ENCODE data around the gene ESR1. TPM values are rescaled to one million over a fixed set of nuclear protein-coding genes. Genes with fewer than 3 reads are reported as not detected.
"Not testable (repeated sequence)": the region's sequence is repeated elsewhere in the genome, so short reads cannot be mapped to it uniquely, and the experiment has no call there.

The ESR1 gene
- total RNA-seq, 2 experiments from 2014 or later = 0.10 TPM; not detected in 1

DNA sequence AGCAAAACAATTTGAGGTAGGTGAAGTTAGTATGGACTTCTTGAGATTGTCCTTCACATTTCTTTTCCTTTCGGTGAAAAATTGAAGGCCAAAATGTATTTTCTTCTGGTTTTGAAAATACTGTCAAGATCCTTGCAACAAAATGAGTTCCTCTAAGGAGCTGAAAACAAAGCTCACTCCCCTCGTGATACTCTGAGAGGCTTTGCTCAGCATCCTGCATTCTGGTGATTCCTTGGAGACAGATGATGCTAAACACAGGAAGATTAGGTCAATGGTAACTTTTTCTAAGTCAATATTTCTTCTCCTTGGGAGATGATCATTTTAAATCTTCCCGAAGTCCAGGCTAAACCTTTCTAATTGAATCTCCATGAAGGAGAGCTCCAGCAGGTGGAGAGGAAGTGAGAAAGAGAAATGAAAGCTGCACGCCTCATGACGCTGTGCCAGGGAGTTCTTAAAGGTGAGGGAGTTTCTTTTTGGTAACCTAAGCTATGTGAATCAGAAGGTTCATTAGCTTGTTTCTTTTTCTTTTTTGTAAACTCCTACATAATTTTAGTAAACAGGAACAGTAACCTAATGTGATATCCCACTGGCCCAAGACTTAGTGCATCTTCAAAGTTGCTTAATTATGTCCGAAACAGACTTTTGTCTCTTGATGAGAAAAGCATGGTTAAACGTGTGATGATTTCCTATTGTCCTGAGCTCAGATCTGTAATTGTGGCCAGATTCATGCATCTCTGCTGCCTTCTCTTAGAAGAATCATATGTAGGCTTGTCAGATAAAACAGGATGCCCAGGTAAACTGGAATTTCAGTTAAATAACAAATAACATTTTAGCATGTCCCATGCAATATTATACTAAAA is 15.0 kb downstream of the ESR1 start:
- H3K27ac Mint-ChIP-seq = no peak overlapping the region
- no peak for DNase-seq
- H3K27me3 Mint-ChIP-seq = no peaks in the 10 kb centered on the region
- H3K4me1 Mint-ChIP-seq (ENCODE audit: low read depth) = peaks cover 4% of the 10 kb centered on the region
- POLR2A ChIA-PET = no interaction called here
- H3K4me3 Mint-ChIP-seq = no peak overlapping the region
- H3K9me3 Mint-ChIP-seq = no peaks in the 10 kb centered on the region
- intact Hi-C loops (cut with micrococcal nuclease) = no loop called here
- H3K36me3 Mint-ChIP-seq = no peaks in the 10 kb centered on the region
- CTCF ChIA-PET = no interaction called here

DNA sequence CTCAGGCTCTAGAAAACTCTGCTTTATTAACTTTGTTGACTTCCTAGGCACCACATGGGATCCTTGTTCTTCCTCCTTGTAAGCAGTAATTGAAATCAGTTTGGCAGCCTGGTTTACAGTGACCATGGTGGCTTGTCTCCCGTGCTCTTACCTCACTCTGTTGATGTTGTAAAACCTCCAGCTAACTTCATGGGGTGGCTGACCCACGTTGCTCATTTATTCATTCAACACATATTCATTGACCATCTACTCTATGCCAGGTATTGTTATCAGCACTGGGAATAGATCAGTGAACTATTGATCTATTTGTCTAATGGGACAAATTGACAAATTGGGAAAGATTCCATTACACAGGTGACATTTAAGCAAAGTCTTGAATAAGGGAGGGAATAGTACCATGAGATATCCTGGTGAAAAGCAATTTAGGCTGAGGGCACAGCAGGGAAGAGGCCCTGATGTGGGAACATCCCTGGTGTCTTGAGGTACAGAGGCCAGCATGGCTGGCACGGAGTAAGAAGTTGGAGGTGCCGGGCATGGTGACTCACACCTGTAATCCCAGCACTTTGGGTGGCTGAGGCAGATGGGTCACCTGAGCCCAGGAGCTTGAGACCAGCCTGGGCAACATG is 19.1 kb downstream of the ESR1 start:
- Mint-ChIP-seq H3K27me3 (no peaks in the 10 kb centered on the region), H3K9me3 (no peaks in the 10 kb centered on the region), H3K4me1 (ENCODE audit: low read depth) (peaks cover 4% of the 10 kb centered on the region), H3K27ac (no peak overlapping the region), H3K4me3 (no peak overlapping the region), H3K36me3 (no peaks in the 10 kb centered on the region)
- POLR2A ChIA-PET = no interaction called here
- intact Hi-C loops (cut with micrococcal nuclease) = no loop called here
- no peak for DNase-seq
- CTCF ChIA-PET = no interaction called here

GRCh38 chr6:151832710-151833109 is 25.2 kb downstream of the ESR1 start:
- H3K27me3 Mint-ChIP-seq = peaks cover 1% of the 10 kb centered on the region
- no peak overlapping the region for H3K27ac Mint-ChIP-seq
- POLR2A ChIA-PET = no interaction called here
- intact Hi-C loops (cut with micrococcal nuclease) = no loop called here
- peaks cover 6% of the 10 kb centered on the region for H3K4me1 Mint-ChIP-seq (ENCODE audit: low read depth)
- H3K36me3 Mint-ChIP-seq = no peaks in the 10 kb centered on the region
- no peaks in the 10 kb centered on the region for H3K9me3 Mint-ChIP-seq
- no peak for DNase-seq
- no peak overlapping the region for H3K4me3 Mint-ChIP-seq
- CTCF ChIA-PET = no interaction called here

DNA sequence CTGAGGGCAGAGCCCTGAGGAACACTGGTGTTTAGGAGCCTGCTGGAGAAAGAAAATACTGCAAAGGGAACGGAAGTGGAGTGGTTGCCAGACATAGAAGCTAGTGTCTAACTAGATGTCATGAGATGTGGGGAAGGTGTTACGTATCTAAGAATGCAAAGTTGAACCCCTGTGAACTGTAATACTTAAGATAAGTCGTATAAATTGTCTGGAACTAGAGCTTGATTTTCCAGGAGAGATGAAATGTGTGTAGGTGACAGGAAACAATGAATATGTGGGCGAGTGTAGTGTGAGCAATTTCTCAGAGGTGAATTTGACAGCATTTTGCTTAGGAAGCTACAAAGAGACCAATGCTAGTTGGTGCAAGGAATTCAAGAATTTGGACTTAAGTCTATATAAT is 27.9 kb downstream of the ESR1 start:
- H3K4me3 Mint-ChIP-seq = no peak overlapping the region
- no peak for DNase-seq
- CTCF ChIA-PET = interaction anchor here (0.6 to 1.8 kb wide), 2 partner anchors 69 to 145 kb away, joined by 3 to 5 read pairs; no protein-coding TSS in a partner anchor
- no peak overlapping the region for H3K27ac Mint-ChIP-seq
- no peaks in the 10 kb centered on the region for H3K9me3 Mint-ChIP-seq
- POLR2A ChIA-PET = no interaction called here
- H3K27me3 Mint-ChIP-seq = peaks cover 1% of the 10 kb centered on the region
- H3K36me3 Mint-ChIP-seq = no peaks in the 10 kb centered on the region
- peaks cover 6% of the 10 kb centered on the region for H3K4me1 Mint-ChIP-seq (ENCODE audit: low read depth)
- intact Hi-C loops (cut with micrococcal nuclease) = no loop called here

GRCh38 chr6:151837223-151837622 is 29.7 kb downstream of the ESR1 start:
- intact Hi-C loops (cut with micrococcal nuclease) = no loop called here
- H3K4me3 Mint-ChIP-seq = no peak overlapping the region
- no peak overlapping the region for H3K27ac Mint-ChIP-seq
- H3K4me1 Mint-ChIP-seq (ENCODE audit: low read depth) = peaks cover 6% of the 10 kb centered on the region
- H3K27me3 Mint-ChIP-seq = peaks cover 1% of the 10 kb centered on the region
- DNase-seq = no peak
- no peaks in the 10 kb centered on the region for H3K36me3 Mint-ChIP-seq
- H3K9me3 Mint-ChIP-seq = no peaks in the 10 kb centered on the region
- POLR2A ChIA-PET = no interaction called here
- CTCF ChIA-PET = interaction anchor here (0.7 kb wide), 1 partner anchor 75 kb away, joined by 3 read pairs; no protein-coding TSS in a partner anchor

DNA sequence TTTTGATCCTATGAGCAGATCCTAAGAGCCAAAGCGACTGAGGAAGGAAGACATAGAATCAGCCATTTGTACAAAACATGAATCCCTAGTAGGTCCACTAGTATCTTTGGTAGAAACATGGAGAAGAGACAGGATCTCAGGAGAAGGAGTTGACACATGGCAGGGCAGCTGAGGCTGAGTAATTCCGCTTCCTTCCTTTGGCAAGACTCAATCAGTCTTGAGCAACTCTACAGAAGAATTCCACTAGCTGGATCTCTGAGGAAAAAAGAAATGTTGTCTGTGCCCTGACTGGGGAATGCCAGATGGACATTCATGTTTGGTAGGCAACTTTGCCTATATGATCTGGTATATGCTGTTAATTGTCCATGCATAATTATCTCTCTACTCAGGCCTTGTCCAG is 35.3 kb downstream of the ESR1 start:
- Mint-ChIP-seq H3K36me3 (no peaks in the 10 kb centered on the region), H3K4me1 (ENCODE audit: low read depth) (no peaks in the 10 kb centered on the region), H3K9me3 (peaks cover 3% of the 10 kb centered on the region), H3K27ac (no peak overlapping the region), H3K4me3 (no peak overlapping the region), H3K27me3 (no peaks in the 10 kb centered on the region)
- CTCF ChIA-PET = no interaction called here
- no peak for DNase-seq
- POLR2A ChIA-PET = no interaction called here
- intact Hi-C loops (cut with micrococcal nuclease) = no loop called here

DNA sequence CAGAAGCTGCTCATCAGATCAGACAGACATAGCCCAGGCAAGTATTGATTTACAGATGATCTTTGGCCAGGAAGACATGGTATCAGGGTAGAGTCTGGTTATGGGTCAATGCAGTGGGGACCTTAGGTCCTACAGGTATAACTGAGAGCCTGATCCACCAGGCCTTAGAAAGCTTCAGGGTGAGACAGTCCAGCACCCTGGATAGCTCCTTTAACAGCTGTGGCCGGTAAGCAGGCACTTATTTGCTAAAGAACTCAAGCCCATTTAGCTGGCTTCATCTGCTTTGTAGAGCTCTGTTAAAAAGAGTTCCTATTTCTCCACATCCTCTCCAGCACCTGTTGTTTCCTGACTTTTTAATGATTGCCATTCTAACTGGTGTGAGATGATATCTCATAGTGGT is 39.6 kb downstream of the ESR1 start:
- Mint-ChIP-seq H3K4me1 (ENCODE audit: low read depth) (no peaks in the 10 kb centered on the region), H3K27me3 (no peaks in the 10 kb centered on the region), H3K36me3 (no peaks in the 10 kb centered on the region), H3K27ac (no peak overlapping the region), H3K4me3 (no peak overlapping the region), H3K9me3 (peaks cover 3% of the 10 kb centered on the region)
- intact Hi-C loops (cut with micrococcal nuclease) = no loop called here
- ChIA-PET CTCF (no interaction called here), POLR2A (no interaction called here)
- DNase-seq = peak; percentile 18

- ChIA-PET CTCF (no interaction called here), POLR2A (no interaction called here)
- DNase-seq = no peak
- H3K36me3 Mint-ChIP-seq = no peaks in the 10 kb centered on the region
- H3K4me1 Mint-ChIP-seq (ENCODE audit: low read depth) = no peaks in the 10 kb centered on the region
- no peak overlapping the region for H3K27ac Mint-ChIP-seq
- H3K9me3 Mint-ChIP-seq = peaks cover 3% of the 10 kb centered on the region
- H3K4me3 Mint-ChIP-seq = no peak overlapping the region
- intact Hi-C loops (cut with micrococcal nuclease) = no loop called here
- no peaks in the 10 kb centered on the region for H3K27me3 Mint-ChIP-seq
Measured at GRCh38 chr6:151850479-151851003, 43.1 kb downstream of the ESR1 start.

- Mint-ChIP-seq H3K27ac (no peak overlapping the region), H3K36me3 (no peaks in the 10 kb centered on the region), H3K27me3 (no peaks in the 10 kb centered on the region), H3K9me3 (no peaks in the 10 kb centered on the region), H3K4me3 (no peak overlapping the region), H3K4me1 (ENCODE audit: low read depth) (no peaks in the 10 kb centered on the region)
- POLR2A ChIA-PET = no interaction called here
- intact Hi-C loops (cut with micrococcal nuclease) = no loop called here
- CTCF ChIA-PET = no interaction called here
- DNase-seq = no peak
Measured at GRCh38 chr6:151858294-151858693, 50.8 kb downstream of the ESR1 start.

- peaks cover 9% of the 10 kb centered on the region for H3K9me3 Mint-ChIP-seq
- H3K36me3 Mint-ChIP-seq = peaks cover 4% of the 10 kb centered on the region
- H3K4me1 Mint-ChIP-seq (ENCODE audit: low read depth) = no peaks in the 10 kb centered on the region
- intact Hi-C loops (cut with micrococcal nuclease) = no loop called here
- no peak overlapping the region for H3K27ac Mint-ChIP-seq
- H3K27me3 Mint-ChIP-seq = no peaks in the 10 kb centered on the region
- DNase-seq = no peak
- CTCF ChIA-PET = no interaction called here
- H3K4me3 Mint-ChIP-seq = no peak overlapping the region
- POLR2A ChIA-PET = no interaction called here
Measured at GRCh38 chr6:151862461-151862860, 55.0 kb downstream of the ESR1 start.

GRCh38 chr6:151867361-151867869 is 59.9 kb downstream of the ESR1 start:
- H3K27ac Mint-ChIP-seq; DNase-seq; H3K27me3 Mint-ChIP-seq; H3K4me3 Mint-ChIP-seq; H3K36me3 Mint-ChIP-seq; CTCF ChIA-PET; POLR2A ChIA-PET; H3K4me1 Mint-ChIP-seq (ENCODE audit: low read depth): not testable (repeated sequence)
- intact Hi-C loops (cut with micrococcal nuclease) = loop anchor here (2.0 kb wide), 1 partner anchor 23 kb away; no protein-coding TSS in a partner anchor
- H3K9me3 Mint-ChIP-seq = peaks cover 14% of the 10 kb centered on the region

- no peak for DNase-seq
- Mint-ChIP-seq H3K36me3 (peaks cover 6% of the 10 kb centered on the region), H3K4me1 (ENCODE audit: low read depth) (no peaks in the 10 kb centered on the region), H3K27me3 (no peaks in the 10 kb centered on the region), H3K9me3 (peaks cover 14% of the 10 kb centered on the region), H3K4me3 (no peak overlapping the region), H3K27ac (no peak overlapping the region)
- intact Hi-C loops (cut with micrococcal nuclease) = no loop called here
- POLR2A ChIA-PET = no interaction called here
- CTCF ChIA-PET = no interaction called here
Measured at GRCh38 chr6:151869345-151869744, 61.9 kb downstream of the ESR1 start.

DNA sequence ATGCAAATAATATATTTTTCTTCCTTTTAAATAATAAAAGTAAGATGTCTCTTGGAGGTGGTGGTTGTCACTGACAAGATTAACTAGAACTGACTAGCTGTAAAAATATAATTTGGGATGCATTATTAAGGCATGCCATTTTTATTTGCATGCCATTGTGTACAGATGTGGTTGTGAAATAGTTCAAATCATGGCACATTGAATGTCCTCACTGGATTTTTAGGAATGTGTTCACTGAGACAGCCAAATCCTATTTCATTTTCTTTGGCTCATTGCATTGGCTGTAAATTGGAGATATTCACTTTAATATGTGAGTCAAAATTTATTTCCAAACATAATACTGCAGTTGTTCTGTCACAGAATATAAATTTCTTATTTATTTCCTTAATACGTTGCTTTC is 62.3 kb downstream of the ESR1 start:
- Mint-ChIP-seq H3K36me3 (peaks cover 6% of the 10 kb centered on the region), H3K27ac (no peak overlapping the region), H3K27me3 (no peaks in the 10 kb centered on the region), H3K4me1 (ENCODE audit: low read depth) (no peaks in the 10 kb centered on the region), H3K9me3 (peaks cover 14% of the 10 kb centered on the region), H3K4me3 (no peak overlapping the region)
- POLR2A ChIA-PET = no interaction called here
- DNase-seq = no peak
- CTCF ChIA-PET = no interaction called here
- intact Hi-C loops (cut with micrococcal nuclease) = no loop called here

Measured in activated CD4-positive, alpha-beta memory T cell treated with anti-CD3 and anti-CD28 coated beads for 36 hours (primary cell).